ENCODE data around the gene SUCLG2. TPM values are rescaled to one million over a fixed set of nuclear protein-coding genes. Genes with fewer than 3 reads are reported as not detected.
"Not testable (repeated sequence)": the region's sequence is repeated elsewhere in the genome, so short reads cannot be mapped to it uniquely, and the experiment has no call there.

The SUCLG2 gene
- polyA plus RNA-seq, 1 donor, result 143 TPM

- Histone ChIP-seq H3K9me3 (ENCODE audit: control insufficient read depth, low read depth, low read length) (no peaks in the 10 kb centered on the region), H3K4me1 (ENCODE audit: control insufficient read depth, insufficient read depth, low read length) (no peaks in the 10 kb centered on the region), H3K4me3 (ENCODE audit: low read length) (no peak overlapping the region), H3K36me3 (ENCODE audit: control insufficient read depth, insufficient read depth, low read length) (peaks cover 18% of the 10 kb centered on the region), H3K27ac (ENCODE audit: low read length) (no peak overlapping the region), H3K27me3 (ENCODE audit: control insufficient read depth, insufficient read depth, low read length) (no peaks in the 10 kb centered on the region)
- no peak for DNase-seq
- no CpG with 5 or more reads among the region's 2 CpGs for WGBS (ENCODE audit: insufficient coverage, low lambda C conversion rate)
Measured at GRCh38 chr3:67599821-67600220, 54.6 kb downstream of the SUCLG2 start.

GRCh38 chr3:67598814-67599556, 55.4 kb downstream of the SUCLG2 start:
- H3K36me3 ChIP-seq (ENCODE audit: control insufficient read depth, insufficient read depth, low read length), result peaks cover 18% of the 10 kb centered on the region
- WGBS (ENCODE audit: insufficient coverage, low lambda C conversion rate), result 92% methylated on average over 5 of the region's 8 CpGs

GRCh38 chr3:67595424-67595823, 59.0 kb downstream of the SUCLG2 start:
- Histone ChIP-seq H3K27ac (ENCODE audit: low read length) (no peak overlapping the region), H3K4me3 (ENCODE audit: low read length) (no peak overlapping the region), H3K36me3 (ENCODE audit: control insufficient read depth, insufficient read depth, low read length) (peaks cover 11% of the 10 kb centered on the region), H3K9me3 (ENCODE audit: control insufficient read depth, low read depth, low read length) (no peaks in the 10 kb centered on the region), H3K27me3 (ENCODE audit: control insufficient read depth, insufficient read depth, low read length) (no peaks in the 10 kb centered on the region), H3K4me1 (ENCODE audit: control insufficient read depth, insufficient read depth, low read length) (no peaks in the 10 kb centered on the region)
- DNase-seq, result peak; percentile 12 to 58
- no CpG with 5 or more reads among the region's 3 CpGs for WGBS (ENCODE audit: insufficient coverage, low lambda C conversion rate)

More at GRCh38 chr3:67598814-67599556, 55.4 kb downstream of the SUCLG2 start:
- H3K9me3 ChIP-seq (ENCODE audit: control insufficient read depth, low read depth, low read length), result no peaks in the 10 kb centered on the region
- H3K4me1 ChIP-seq (ENCODE audit: control insufficient read depth, insufficient read depth, low read length), result no peaks in the 10 kb centered on the region
- no peak overlapping the region for H3K27ac ChIP-seq (ENCODE audit: low read length)
- DNase-seq, result no peak
- H3K27me3 ChIP-seq (ENCODE audit: control insufficient read depth, insufficient read depth, low read length), result no peaks in the 10 kb centered on the region
- no peak overlapping the region for H3K4me3 ChIP-seq (ENCODE audit: low read length)

- no peaks in the 10 kb centered on the region for H3K9me3 ChIP-seq (ENCODE audit: control insufficient read depth, low read depth, low read length)
- no peaks in the 10 kb centered on the region for H3K27me3 ChIP-seq (ENCODE audit: control insufficient read depth, insufficient read depth, low read length)
- peaks cover 5% of the 10 kb centered on the region for H3K36me3 ChIP-seq (ENCODE audit: control insufficient read depth, insufficient read depth, low read length)
- no peak overlapping the region for H3K4me3 ChIP-seq (ENCODE audit: low read length)
- no peak for DNase-seq
- H3K27ac ChIP-seq (ENCODE audit: low read length), result no peak overlapping the region
- whole genome bisulfite sequencing (ENCODE audit: insufficient coverage, low lambda C conversion rate), result no CpG with 5 or more reads among the region's 4 CpGs
- no peaks in the 10 kb centered on the region for H3K4me1 ChIP-seq (ENCODE audit: control insufficient read depth, insufficient read depth, low read length)
Measured at GRCh38 chr3:67593761-67594234, 60.6 kb downstream of the SUCLG2 start.

- H3K36me3 ChIP-seq (ENCODE audit: control insufficient read depth, insufficient read depth, low read length), result peaks cover under 1% of the 10 kb centered on the region
- no peak overlapping the region for H3K4me3 ChIP-seq (ENCODE audit: low read length)
- H3K4me1 ChIP-seq (ENCODE audit: control insufficient read depth, insufficient read depth, low read length), result no peaks in the 10 kb centered on the region
- H3K27me3 ChIP-seq (ENCODE audit: control insufficient read depth, insufficient read depth, low read length), result no peaks in the 10 kb centered on the region
- no peak for DNase-seq
- no peaks in the 10 kb centered on the region for H3K9me3 ChIP-seq (ENCODE audit: control insufficient read depth, low read depth, low read length)
- H3K27ac ChIP-seq (ENCODE audit: low read length), result no peak overlapping the region
Measured at GRCh38 chr3:67592057-67592456, 62.4 kb downstream of the SUCLG2 start.

- H3K36me3 ChIP-seq (ENCODE audit: control insufficient read depth, insufficient read depth, low read length), result peaks cover 2% of the 10 kb centered on the region
- no peak overlapping the region for H3K4me3 ChIP-seq (ENCODE audit: low read length)
- no peaks in the 10 kb centered on the region for H3K9me3 ChIP-seq (ENCODE audit: control insufficient read depth, low read depth, low read length)
- H3K27me3 ChIP-seq (ENCODE audit: control insufficient read depth, insufficient read depth, low read length), result no peaks in the 10 kb centered on the region
- DNase-seq, result no peak
- H3K4me1 ChIP-seq (ENCODE audit: control insufficient read depth, insufficient read depth, low read length), result no peaks in the 10 kb centered on the region
- H3K27ac ChIP-seq (ENCODE audit: low read length), result no peak overlapping the region
Measured at GRCh38 chr3:67587811-67588210, 66.6 kb downstream of the SUCLG2 start.

- Histone ChIP-seq H3K4me3 (ENCODE audit: low read length) (no peak overlapping the region), H3K4me1 (ENCODE audit: control insufficient read depth, insufficient read depth, low read length) (no peaks in the 10 kb centered on the region), H3K27me3 (ENCODE audit: control insufficient read depth, insufficient read depth, low read length) (no peaks in the 10 kb centered on the region), H3K36me3 (ENCODE audit: control insufficient read depth, insufficient read depth, low read length) (peaks cover 2% of the 10 kb centered on the region), H3K9me3 (ENCODE audit: control insufficient read depth, low read depth, low read length) (no peaks in the 10 kb centered on the region), H3K27ac (ENCODE audit: low read length) (no peak overlapping the region)
- WGBS (ENCODE audit: insufficient coverage, low lambda C conversion rate), result no CpG with 5 or more reads among the region's 4 CpGs
- no peak for DNase-seq
Measured at GRCh38 chr3:67587301-67587700, 67.1 kb downstream of the SUCLG2 start.

GRCh38 chr3:67584608-67585007, 69.8 kb downstream of the SUCLG2 start:
- not testable (repeated sequence) for H3K27me3 ChIP-seq (ENCODE audit: control insufficient read depth, insufficient read depth, low read length); H3K4me3 ChIP-seq (ENCODE audit: low read length); H3K27ac ChIP-seq (ENCODE audit: low read length); H3K4me1 ChIP-seq (ENCODE audit: control insufficient read depth, insufficient read depth, low read length); DNase-seq; H3K9me3 ChIP-seq (ENCODE audit: control insufficient read depth, low read depth, low read length); H3K36me3 ChIP-seq (ENCODE audit: control insufficient read depth, insufficient read depth, low read length)
- no CpG with 5 or more reads among the region's 3 CpGs for WGBS (ENCODE audit: insufficient coverage, low lambda C conversion rate)

GRCh38 chr3:67580430-67581000, 73.9 kb downstream of the SUCLG2 start:
- no peak overlapping the region for H3K4me3 ChIP-seq (ENCODE audit: low read length)
- WGBS (ENCODE audit: insufficient coverage, low lambda C conversion rate), result 100% methylated on average over 1 of the region's 6 CpGs

GRCh38 chr3:67578416-67578815, 76.0 kb downstream of the SUCLG2 start:
- Histone ChIP-seq H3K27ac (ENCODE audit: low read length) (no peak overlapping the region), H3K36me3 (ENCODE audit: control insufficient read depth, insufficient read depth, low read length) (peaks cover 2% of the 10 kb centered on the region), H3K4me3 (ENCODE audit: low read length) (no peak overlapping the region), H3K4me1 (ENCODE audit: control insufficient read depth, insufficient read depth, low read length) (no peaks in the 10 kb centered on the region), H3K27me3 (ENCODE audit: control insufficient read depth, insufficient read depth, low read length) (no peaks in the 10 kb centered on the region), H3K9me3 (ENCODE audit: control insufficient read depth, low read depth, low read length) (no peaks in the 10 kb centered on the region)
- no peak for DNase-seq
- WGBS (ENCODE audit: insufficient coverage, low lambda C conversion rate), result no CpG with 5 or more reads among the region's 5 CpGs

More at GRCh38 chr3:67580430-67581000, 73.9 kb downstream of the SUCLG2 start:
- Histone ChIP-seq H3K27ac (ENCODE audit: low read length) (no peak overlapping the region), H3K36me3 (ENCODE audit: control insufficient read depth, insufficient read depth, low read length) (peaks cover 2% of the 10 kb centered on the region), H3K27me3 (ENCODE audit: control insufficient read depth, insufficient read depth, low read length) (no peaks in the 10 kb centered on the region), H3K4me1 (ENCODE audit: control insufficient read depth, insufficient read depth, low read length) (no peaks in the 10 kb centered on the region), H3K9me3 (ENCODE audit: control insufficient read depth, low read depth, low read length) (no peaks in the 10 kb centered on the region)
- DNase-seq, result no peak

- Histone ChIP-seq H3K27me3 (ENCODE audit: control insufficient read depth, insufficient read depth, low read length) (no peaks in the 10 kb centered on the region), H3K4me1 (ENCODE audit: control insufficient read depth, insufficient read depth, low read length) (no peaks in the 10 kb centered on the region), H3K4me3 (ENCODE audit: low read length) (no peak overlapping the region), H3K9me3 (ENCODE audit: control insufficient read depth, low read depth, low read length) (no peaks in the 10 kb centered on the region), H3K27ac (ENCODE audit: low read length) (no peak overlapping the region), H3K36me3 (ENCODE audit: control insufficient read depth, insufficient read depth, low read length) (no peaks in the 10 kb centered on the region)
- WGBS (ENCODE audit: insufficient coverage, low lambda C conversion rate), result 100% methylated on average over 1 of the region's 3 CpGs
- DNase-seq, result no peak
Measured at GRCh38 chr3:67576441-67576840, 78.0 kb downstream of the SUCLG2 start.
